ENCODE data around the gene CD80. TPM values are rescaled to one million over a fixed set of nuclear protein-coding genes. Genes with fewer than 3 reads are reported as not detected.
A peak's percentile ranks its signal among the peaks of the same experiment; 100 is the strongest.

Gene CD80
- total RNA-seq, 1 experiment from 2014 or later = not detected

- POLR2A ChIA-PET (ENCODE audit: low non-redundant PET) = no interaction called here
These were observed 25.8 kb upstream of the CD80 start for GRCh38 chr3:119585208-119585607.

GRCh38 chr3:119582178-119582577, 22.8 kb upstream of the CD80 start:
- POLR2A ChIA-PET (ENCODE audit: low non-redundant PET) = no interaction called here
- no TSS peak for BruUV-seq (replicated peaks)

More at GRCh38 chr3:119585208-119585607, 25.8 kb upstream of the CD80 start:
- BruUV-seq (replicated peaks) = no TSS peak
- no peak for TF ChIP-seq CTCF (conservative IDR thresholded peaks at IDR 0.05; ENCODE audit: low read depth, low read length)
- TF ChIP-seq EZH2 (IDR thresholded peaks at IDR 0.05; ENCODE audit: borderline replicate concordance, low read depth, low read length, poor library complexity, severe bottlenecking) = no peak
- Histone ChIP-seq H3K36me3 (ENCODE audit: insufficient read depth, low read length, poor library complexity, severe bottlenecking) (no peaks in the 10 kb centered on the region), H3K4me1 (ENCODE audit: insufficient read depth, low read length, poor library complexity, severe bottlenecking) (no peaks in the 10 kb centered on the region), H3K9me3 (ENCODE audit: low read depth, low read length, poor library complexity, severe bottlenecking) (no peaks in the 10 kb centered on the region), H3K27me3 (replicated peaks; ENCODE audit: insufficient read depth, low read depth, low read length, poor library complexity) (no peaks in the 10 kb centered on the region), H3K27ac (ENCODE audit: low read depth, low read length, poor library complexity, severe bottlenecking) (no peak overlapping the region), H3K4me3 (ENCODE audit: low read depth, low read length, poor library complexity, severe bottlenecking) (no peak overlapping the region)
- CTCF ChIA-PET = no interaction called here
- no peak for DNase-seq (ENCODE audit: low spot score)
- intact Hi-C loops (cut with micrococcal nuclease; ENCODE audit: unreplicated experiment) = no loop called here

GRCh38 chr3:119580067-119580760, 20.8 kb upstream of the CD80 start:
- Histone ChIP-seq H3K9me3 (ENCODE audit: low read depth, low read length, poor library complexity, severe bottlenecking) (no peaks in the 10 kb centered on the region), H3K27me3 (replicated peaks; ENCODE audit: insufficient read depth, low read depth, low read length, poor library complexity) (no peaks in the 10 kb centered on the region), H3K27ac (ENCODE audit: low read depth, low read length, poor library complexity, severe bottlenecking) (no peak overlapping the region), H3K4me3 (ENCODE audit: low read depth, low read length, poor library complexity, severe bottlenecking) (peak overlapping the region; percentile 49), H3K36me3 (ENCODE audit: insufficient read depth, low read length, poor library complexity, severe bottlenecking) (no peaks in the 10 kb centered on the region), H3K4me1 (ENCODE audit: insufficient read depth, low read length, poor library complexity, severe bottlenecking) (no peaks in the 10 kb centered on the region)
- intact Hi-C loops (cut with micrococcal nuclease; ENCODE audit: unreplicated experiment) = no loop called here
- BruUV-seq (replicated peaks) = no TSS peak
- DNase-seq (ENCODE audit: low spot score) = no peak
- TF ChIP-seq EZH2 (IDR thresholded peaks at IDR 0.05; ENCODE audit: borderline replicate concordance, low read depth, low read length, poor library complexity, severe bottlenecking) (no peak), CTCF (conservative IDR thresholded peaks at IDR 0.05; ENCODE audit: low read depth, low read length) (no peak)
- ChIA-PET POLR2A (ENCODE audit: low non-redundant PET) (no interaction called here), CTCF (no interaction called here)

More at GRCh38 chr3:119582178-119582577, 22.8 kb upstream of the CD80 start:
- intact Hi-C loops (cut with micrococcal nuclease; ENCODE audit: unreplicated experiment) = no loop called here
- Histone ChIP-seq H3K27me3 (replicated peaks; ENCODE audit: insufficient read depth, low read depth, low read length, poor library complexity) (no peaks in the 10 kb centered on the region), H3K9me3 (ENCODE audit: low read depth, low read length, poor library complexity, severe bottlenecking) (no peaks in the 10 kb centered on the region), H3K36me3 (ENCODE audit: insufficient read depth, low read length, poor library complexity, severe bottlenecking) (no peaks in the 10 kb centered on the region), H3K27ac (ENCODE audit: low read depth, low read length, poor library complexity, severe bottlenecking) (no peak overlapping the region), H3K4me1 (ENCODE audit: insufficient read depth, low read length, poor library complexity, severe bottlenecking) (no peaks in the 10 kb centered on the region), H3K4me3 (ENCODE audit: low read depth, low read length, poor library complexity, severe bottlenecking) (no peak overlapping the region)
- CTCF ChIA-PET = no interaction called here
- no peak for DNase-seq (ENCODE audit: low spot score)
- no peak for TF ChIP-seq CTCF (conservative IDR thresholded peaks at IDR 0.05; ENCODE audit: low read depth, low read length)
- no peak for TF ChIP-seq EZH2 (IDR thresholded peaks at IDR 0.05; ENCODE audit: borderline replicate concordance, low read depth, low read length, poor library complexity, severe bottlenecking)
